Stomach (tissue), 4 donors: ENCODE measurements around the gene SNAP25.

Experiments used
- POLR2A ChIP-seq, 4 donors: fragments of 450-650 bp; IDR thresholded peaks; one replicate each; pipeline ENCODE4 v1.6.1; 2016; ENCODE audit warnings: antibody characterized with exemption in 4 of 4, control low read depth in 2 of 4, mild to moderate bottlenecking in 1 of 4, moderate library complexity in 1 of 4
- TF ChIP-seq, protein P1 (sequence below), 7 experiments: fragments of 450-650 bp in 4 of 7; fragments of 200-600 bp in 3 of 7; sonication (generic) in 3 of 7; IDR thresholded peaks; one replicate each; pipeline ENCODE4 v1.5.1; 2016 to 2019; ENCODE audit warnings: antibody characterized with exemption in 7 of 7, control low read depth in 2 of 7, mild to moderate bottlenecking in 1 of 7

DNA sequence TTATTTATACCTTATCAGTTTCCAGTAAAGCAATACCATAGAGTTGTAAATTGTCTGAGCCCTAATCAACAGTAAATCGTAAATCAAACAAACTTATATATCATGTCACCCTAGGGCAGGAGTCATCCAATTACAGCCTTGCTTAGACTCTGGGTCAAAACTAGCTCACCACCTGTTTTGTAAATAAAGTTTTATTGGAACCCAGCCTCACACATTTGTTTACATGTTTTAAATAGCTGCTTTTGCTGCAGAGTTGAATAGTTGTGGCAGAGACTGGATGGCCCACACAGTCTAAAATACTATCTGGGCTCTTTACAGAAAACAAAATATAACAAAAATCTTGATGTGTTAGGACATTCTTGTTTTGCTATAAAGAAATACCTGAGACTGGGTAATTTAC is 121.0 kb downstream of the SNAP25 start:
- no peak for TF ChIP-seq POLR2A (IDR thresholded peaks at IDR 0.05)
- TF ChIP-seq, protein P1, sequence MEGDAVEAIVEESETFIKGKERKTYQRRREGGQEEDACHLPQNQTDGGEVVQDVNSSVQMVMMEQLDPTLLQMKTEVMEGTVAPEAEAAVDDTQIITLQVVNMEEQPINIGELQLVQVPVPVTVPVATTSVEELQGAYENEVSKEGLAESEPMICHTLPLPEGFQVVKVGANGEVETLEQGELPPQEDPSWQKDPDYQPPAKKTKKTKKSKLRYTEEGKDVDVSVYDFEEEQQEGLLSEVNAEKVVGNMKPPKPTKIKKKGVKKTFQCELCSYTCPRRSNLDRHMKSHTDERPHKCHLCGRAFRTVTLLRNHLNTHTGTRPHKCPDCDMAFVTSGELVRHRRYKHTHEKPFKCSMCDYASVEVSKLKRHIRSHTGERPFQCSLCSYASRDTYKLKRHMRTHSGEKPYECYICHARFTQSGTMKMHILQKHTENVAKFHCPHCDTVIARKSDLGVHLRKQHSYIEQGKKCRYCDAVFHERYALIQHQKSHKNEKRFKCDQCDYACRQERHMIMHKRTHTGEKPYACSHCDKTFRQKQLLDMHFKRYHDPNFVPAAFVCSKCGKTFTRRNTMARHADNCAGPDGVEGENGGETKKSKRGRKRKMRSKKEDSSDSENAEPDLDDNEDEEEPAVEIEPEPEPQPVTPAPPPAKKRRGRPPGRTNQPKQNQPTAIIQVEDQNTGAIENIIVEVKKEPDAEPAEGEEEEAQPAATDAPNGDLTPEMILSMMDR (IDR thresholded peaks at IDR 0.05) = no peak
